Transverse colon (tissue), 3 donors: ENCODE results near the gene UBE2E2.

Source experiments
- CTCF ChIP-seq, 5 experiments: fragments of 200-600 bp in 3 of 5; fragments of 450-650 bp in 2 of 5; sonication (generic) in 3 of 5; IDR thresholded peaks; 1 replicate in 2 of 5; 2 replicates in 3 of 5; pipeline ENCODE4 v1.5.1; 2016 to 2017; ENCODE audit warnings: antibody characterized with exemption in 5 of 5, inconsistent platforms in 3 of 5, mild to moderate bottlenecking in 2 of 5, moderate library complexity in 1 of 5
- EP300 ChIP-seq: sonication (generic); formaldehyde crosslinking; IDR thresholded peaks from one replicate; pipeline ENCODE4 v1.6.1; 2017; ENCODE audit warnings: antibody characterized with exemption, low read depth
- POLR2A ChIP-seq: fragments of 450-650 bp; IDR thresholded peaks from one replicate; pipeline ENCODE4 v1.6.1; 2016; ENCODE audit warnings: antibody characterized with exemption, mild to moderate bottlenecking, moderate library complexity

GRCh38 chr3:23320586-23321570 lies 117.8 kb downstream of the UBE2E2 start:
- no peak for TF ChIP-seq POLR2A
- TF ChIP-seq CTCF (IDR thresholded peaks at IDR 0.05): no peak
- TF ChIP-seq EP300: no peak
